ENCODE measurements around the gene HAT1.
A peak's percentile ranks its signal among the peaks of the same experiment; 100 is the strongest.
"Not testable (repeated sequence)": the region's sequence is repeated elsewhere in the genome, so short reads cannot be mapped to it uniquely, and the experiment has no call there.

HAT1 gene

GRCh38 chr2:171995586-171995985 lies 73.3 kb downstream of the HAT1 start:
- no peak for TF ChIP-seq CTCF (IDR thresholded peaks at IDR 0.05; ENCODE audit: low read depth, low read length)
- no peak overlapping the region for H3K4me3 ChIP-seq (ENCODE audit: low read depth, low read length)

- no peak for TF ChIP-seq CTCF (IDR thresholded peaks at IDR 0.05; ENCODE audit: low read depth, low read length)
Measured at GRCh38 chr2:171996021-171996420, 73.8 kb downstream of the HAT1 start.

GRCh38 chr2:171997031-171997430 lies 74.8 kb downstream of the HAT1 start:
- not testable (repeated sequence) for H3K4me3 ChIP-seq (ENCODE audit: low read depth, low read length)

More at GRCh38 chr2:171996021-171996420, 73.8 kb downstream of the HAT1 start:
- no peak overlapping the region for H3K4me3 ChIP-seq (ENCODE audit: low read depth, low read length)

GRCh38 chr2:171999161-171999560 lies 76.9 kb downstream of the HAT1 start:
- H3K4me3 ChIP-seq (ENCODE audit: low read depth, low read length): peak overlapping the region; percentile 75
- no peak for TF ChIP-seq CTCF (IDR thresholded peaks at IDR 0.05; ENCODE audit: low read depth, low read length)

DNA sequence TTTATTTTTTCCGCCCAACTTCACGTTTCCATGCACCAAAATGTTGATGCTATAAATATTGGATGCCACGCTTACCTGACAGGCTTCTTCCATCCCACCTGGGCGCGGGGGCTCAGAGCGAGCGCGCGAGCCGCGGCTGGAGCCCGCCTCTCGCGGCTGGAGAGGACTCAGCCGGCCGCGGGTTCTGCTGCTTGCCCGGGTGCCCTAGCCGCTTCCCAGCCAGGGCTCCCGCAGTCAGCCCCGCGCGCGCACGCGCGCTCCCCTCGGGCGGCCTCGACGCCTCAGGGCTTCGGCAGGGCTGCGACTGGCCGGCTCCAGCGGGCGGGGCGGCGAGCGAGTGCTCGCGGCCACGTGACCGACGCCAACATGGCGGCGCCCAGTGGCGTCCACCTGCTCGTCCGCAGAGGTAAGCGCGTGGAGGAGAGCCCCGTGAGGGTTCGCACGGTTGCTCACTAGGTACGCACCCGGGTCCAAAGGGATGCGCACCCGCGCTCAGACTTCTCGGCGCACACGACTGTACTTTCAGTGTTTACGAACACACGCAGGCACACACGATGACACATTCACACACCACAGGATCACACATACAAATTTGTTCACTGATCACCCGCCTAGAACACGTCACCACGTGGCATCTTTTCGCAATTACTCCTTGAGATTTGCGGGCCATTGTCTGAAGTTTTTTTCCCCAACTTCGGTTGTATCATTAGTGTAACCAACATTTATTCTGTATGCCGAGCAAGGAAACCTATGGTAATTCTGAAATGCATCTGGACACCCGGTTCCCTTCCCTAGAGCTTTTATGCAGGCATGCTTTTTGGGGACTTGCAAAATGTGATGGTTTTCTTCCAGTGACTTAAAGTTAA lies 77.6 kb downstream of the HAT1 start, which contains the start of gene METAP1D:
Gene METAP1D, plus strand, starts transcription at position 350 of the 866 bp plus-strand sequence. Its CDS starts 17 bp downstream, at position 367.
- TF ChIP-seq CTCF (IDR thresholded peaks at IDR 0.05; ENCODE audit: low read depth, low read length): no peak

DNA sequence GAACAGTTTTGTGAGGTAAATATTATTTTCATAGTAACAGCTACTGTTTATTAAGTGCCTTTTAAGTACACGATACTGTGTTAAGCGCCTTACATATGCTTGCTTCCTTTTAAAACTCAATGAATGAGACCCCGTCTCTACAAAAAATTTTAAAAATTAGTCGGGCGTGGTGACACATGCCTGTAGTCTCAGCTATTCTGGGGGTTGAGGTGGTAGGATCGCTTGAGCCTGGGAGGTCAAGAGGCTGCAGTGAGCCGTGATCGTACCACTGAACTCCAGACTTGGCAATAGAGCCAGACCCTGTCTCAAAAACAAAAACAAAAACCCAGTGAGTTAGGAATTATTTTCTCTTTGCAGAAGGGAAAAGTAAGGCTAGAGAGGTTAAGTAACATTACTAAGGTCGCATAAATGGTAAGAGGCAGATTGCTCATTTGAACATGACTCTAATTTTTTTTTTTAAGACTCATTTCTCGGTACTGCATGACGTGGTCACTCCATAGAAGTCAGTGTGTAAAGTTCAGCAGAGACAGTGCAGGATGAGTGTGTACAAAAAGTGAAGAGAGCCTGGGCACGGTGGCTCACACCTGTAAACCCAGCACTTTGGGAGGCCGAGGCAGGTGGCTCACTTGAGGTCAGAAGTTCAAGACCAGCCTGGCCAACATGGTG lies 78.6 kb downstream of the HAT1 start:
- H3K4me3 ChIP-seq (ENCODE audit: low read depth, low read length): peak overlapping the region; percentile 75
- TF ChIP-seq CTCF (IDR thresholded peaks at IDR 0.05; ENCODE audit: low read depth, low read length): no peak

More for the DNA sequence above, 77.6 kb downstream of the HAT1 start, which contains the start of gene METAP1D:
- H3K4me3 ChIP-seq (ENCODE audit: low read depth, low read length): peak within 1 kb of the TSS; percentile 75

GRCh38 chr2:172007372-172007771 lies 85.1 kb downstream of the HAT1 start:
- TF ChIP-seq CTCF (IDR thresholded peaks at IDR 0.05; ENCODE audit: low read depth, low read length): no peak
- no peak overlapping the region for H3K4me3 ChIP-seq (ENCODE audit: low read depth, low read length)

All from WI38 (cell line).